NCI-H748 treated with DMSO at 0.1 percent for 48 hours (cell line): ENCODE results near the gene DSTYK.
"Not testable (repeated sequence)": the region's sequence is repeated elsewhere in the genome, so short reads cannot be mapped to it uniquely, and the experiment has no call there.

Experiments
- DNase-seq: peaks from one replicate; lab custom pipeline; 2025; lab: John Stamatoyannopoulos, UW

DSTYK gene

DNA sequence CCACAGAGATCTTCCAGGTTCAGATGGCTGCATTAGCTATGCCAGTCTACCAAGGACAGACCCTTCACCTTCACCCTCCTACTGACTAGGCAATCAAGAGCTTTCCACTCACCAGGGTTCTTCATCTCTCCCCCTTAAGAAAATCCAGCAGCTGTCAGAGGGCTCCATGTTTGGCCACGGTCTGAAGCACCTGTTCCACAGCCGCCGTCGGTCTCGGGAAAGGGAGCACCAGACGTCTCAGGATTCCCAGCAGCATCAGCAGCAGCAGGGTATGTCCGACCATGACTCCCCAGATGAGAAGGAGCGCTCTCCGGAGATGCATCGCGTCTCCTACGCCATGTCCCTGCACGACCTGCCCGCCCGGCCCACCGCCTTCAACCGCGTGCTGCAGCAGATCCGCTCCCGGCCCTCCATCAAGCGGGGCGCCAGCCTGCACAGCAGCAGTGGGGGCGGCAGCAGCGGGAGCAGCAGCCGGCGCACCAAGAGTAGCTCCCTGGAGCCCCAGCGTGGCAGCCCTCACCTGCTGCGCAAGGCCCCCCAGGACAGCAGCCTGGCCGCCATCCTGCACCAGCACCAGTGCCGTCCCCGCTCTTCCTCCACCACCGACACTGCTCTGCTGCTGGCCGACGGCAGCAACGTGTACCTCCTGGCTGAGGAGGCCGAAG is 30.0 kb upstream of the DSTYK start:
- DNase-seq, result no peak

DNA sequence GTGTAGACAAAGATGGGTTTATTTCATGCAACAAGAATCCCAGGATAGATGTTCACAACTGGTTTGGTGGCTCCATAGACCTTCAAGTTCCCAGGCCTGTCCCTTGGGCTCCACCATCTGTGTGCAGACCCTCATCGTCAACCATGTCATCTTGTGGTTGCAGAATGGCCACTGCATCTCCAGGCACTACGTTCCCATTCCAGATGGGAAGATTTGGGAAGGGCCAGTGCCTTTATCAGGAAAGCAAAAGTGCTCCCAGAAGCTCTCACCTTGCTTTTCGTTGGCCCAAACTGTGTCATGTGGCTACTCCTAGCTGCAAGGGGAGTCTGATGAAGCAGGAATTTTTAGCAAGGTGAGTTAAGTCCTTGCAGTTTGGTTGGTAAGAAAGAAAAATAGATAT is 29.1 kb upstream of the DSTYK start:
- no peak for DNase-seq

- DNase-seq, result no peak
These were observed 28.6 kb upstream of the DSTYK start for GRCh38 chr1:205240118-205240517.

DNA sequence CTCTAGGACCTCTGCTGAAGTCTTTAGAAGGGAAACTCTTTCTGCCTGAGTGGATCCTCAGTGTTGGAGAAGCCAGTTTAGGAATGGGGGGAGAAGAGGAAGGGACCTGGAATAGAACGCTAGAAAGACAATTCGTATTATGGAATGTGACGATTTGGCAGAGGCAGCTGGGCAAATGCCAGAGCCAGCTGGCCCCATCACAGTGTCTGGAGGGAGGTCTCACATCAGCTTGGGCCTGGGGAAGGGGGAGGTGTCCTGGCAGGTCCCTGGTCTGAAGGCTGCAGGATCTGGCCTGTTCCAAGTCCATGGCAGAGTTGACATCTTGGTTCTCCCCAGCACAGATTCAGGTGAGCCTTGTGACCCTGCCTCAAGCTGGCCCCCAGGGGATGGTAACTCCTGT is 27.6 kb upstream of the DSTYK start:
- no peak for DNase-seq

DNA sequence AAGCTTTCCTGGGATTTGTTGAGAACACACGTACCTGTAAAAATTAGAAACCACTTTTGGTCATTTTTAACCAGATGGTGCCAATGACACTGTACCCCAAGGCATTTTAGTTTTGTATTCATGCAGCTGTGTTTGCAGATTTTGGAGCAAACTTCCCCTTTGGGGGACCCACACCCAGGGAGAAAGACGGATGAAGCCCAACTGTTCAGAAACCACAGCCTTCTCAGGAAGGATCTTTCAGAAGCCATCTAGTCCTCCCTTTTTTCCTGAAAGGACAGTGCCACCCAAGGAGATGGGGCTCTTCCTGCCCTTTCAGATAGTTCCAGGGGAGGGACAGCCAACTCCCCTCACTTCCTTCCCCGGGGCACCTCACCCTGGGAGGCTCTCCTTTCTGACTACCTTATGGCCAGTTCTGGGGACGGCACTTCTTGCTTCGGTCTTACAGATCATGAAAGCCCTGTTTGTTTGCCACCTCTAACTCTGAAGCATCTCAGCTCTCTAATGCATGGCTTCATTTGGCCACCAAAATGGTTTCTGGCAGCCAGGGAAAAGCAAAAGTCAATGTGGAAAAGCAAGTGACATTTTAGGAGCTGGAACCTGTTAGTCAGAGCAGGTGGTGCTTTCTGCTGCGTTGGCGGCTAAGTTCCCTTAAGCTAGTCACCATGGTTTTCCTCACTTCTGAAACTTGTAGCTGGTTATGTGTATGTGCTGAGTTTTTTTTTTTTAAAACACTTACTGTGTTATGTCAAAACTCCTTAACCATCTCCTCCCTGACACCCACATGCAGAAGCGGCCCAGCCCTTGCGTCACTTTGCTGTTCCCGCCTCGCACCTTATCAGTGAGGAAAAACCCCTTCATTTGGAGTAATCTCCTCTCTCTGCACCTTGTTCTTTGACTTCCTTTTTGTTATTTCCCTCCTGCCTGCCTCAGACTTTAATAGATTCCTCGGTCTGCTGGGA is 26.3 kb upstream of the DSTYK start:
- DNase-seq, result no peak

- DNase-seq, result no peak
These were observed 25.5 kb upstream of the DSTYK start for GRCh38 chr1:205236951-205237475.

DNA sequence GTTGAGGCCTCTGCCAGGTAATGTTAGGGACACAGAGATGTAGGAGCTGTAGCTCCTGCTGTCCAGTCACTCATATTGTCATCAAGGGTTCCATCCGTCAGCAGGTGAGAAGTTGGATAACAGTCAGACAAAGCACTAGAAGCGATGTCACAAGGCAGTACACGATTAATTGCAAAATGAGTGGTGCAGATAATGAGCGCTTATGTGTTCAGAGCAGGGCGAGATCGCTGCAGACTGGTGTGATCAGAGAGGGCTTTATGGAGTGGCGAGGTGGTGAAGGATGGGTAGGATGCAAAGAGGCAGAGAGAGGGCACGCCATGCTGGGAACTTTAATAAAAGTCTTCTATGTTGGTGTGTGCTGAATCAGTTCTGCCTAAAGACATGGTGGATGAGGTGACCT is 25.0 kb upstream of the DSTYK start:
- no peak for DNase-seq

GRCh38 chr1:205235951-205236350 is 24.4 kb upstream of the DSTYK start:
- no peak for DNase-seq

DNA sequence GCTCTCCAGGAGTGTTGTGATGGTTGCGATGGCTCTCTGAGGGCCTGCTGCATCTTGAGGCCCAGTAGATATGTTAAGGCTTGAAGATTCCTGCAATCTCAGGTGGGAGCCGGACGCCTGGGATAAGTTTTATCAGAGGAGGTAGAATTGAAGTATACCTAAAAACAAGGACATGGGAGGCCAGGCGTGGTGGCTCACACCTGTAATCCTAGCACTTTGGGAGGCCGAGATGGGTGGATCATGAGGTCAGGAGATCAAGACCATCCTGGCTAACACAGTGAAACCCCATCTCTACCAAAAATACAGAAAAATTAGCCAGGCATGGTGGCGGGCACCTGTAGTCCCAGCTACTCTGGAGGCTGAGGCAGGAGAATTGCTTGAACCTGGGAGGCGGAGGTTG is 22.5 kb upstream of the DSTYK start:
- DNase-seq, result not testable (repeated sequence)

DNA sequence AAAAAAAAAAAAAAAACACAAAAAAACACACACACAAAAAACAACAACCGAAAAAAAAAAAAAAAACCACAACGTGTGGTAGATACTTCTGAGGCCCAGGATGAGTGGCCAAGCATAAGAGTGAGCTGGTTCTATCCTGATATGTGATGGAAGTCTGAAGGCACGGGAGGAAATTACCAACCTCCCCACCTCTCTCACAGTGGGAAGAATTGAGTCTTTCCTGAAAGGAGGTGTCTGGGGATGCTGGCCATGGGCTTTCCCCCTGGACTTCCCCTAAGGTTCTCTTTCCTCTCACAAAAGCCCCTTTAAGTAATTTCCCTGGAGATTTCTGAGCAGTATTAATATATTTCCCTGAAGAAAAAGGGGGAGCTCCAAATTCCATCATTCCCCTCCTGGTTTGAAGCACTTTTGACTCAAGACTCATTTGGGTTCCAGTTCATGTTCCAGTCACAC is 21.5 kb upstream of the DSTYK start:
- DNase-seq, result no peak

GRCh38 chr1:205232127-205232820 is 20.8 kb upstream of the DSTYK start:
- no peak for DNase-seq

- DNase-seq, result no peak
These were observed 19.5 kb upstream of the DSTYK start for GRCh38 chr1:205230982-205231381.

- DNase-seq, result no peak
These were observed 18.6 kb upstream of the DSTYK start for GRCh38 chr1:205229916-205230700.

DNA sequence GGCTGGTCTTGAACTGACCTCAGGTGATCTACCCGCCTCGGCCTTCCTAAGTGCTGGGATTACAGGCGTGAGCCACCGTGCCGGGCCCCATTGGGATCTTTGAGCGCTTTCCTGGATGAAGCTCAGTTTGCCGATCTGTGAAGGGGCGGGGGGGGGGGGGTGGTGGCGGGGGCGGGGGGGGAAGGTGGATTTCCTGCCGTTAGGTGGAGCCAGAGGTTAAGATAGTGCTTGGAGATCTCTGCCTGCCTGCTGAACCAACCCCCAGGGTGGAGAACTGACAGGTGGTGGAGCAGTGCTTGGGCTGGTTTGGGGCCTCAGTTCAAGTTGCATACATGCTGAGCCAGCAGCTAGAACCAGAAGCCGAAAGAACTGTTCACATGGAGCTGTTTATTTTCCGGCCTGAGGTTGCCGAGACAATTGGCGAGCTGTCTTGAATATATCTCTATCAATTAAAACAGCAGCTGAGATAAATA is 17.9 kb upstream of the DSTYK start:
- DNase-seq, result peak; percentile 49

- no peak for DNase-seq
These were observed 16.6 kb upstream of the DSTYK start for GRCh38 chr1:205228093-205228521.

DNA sequence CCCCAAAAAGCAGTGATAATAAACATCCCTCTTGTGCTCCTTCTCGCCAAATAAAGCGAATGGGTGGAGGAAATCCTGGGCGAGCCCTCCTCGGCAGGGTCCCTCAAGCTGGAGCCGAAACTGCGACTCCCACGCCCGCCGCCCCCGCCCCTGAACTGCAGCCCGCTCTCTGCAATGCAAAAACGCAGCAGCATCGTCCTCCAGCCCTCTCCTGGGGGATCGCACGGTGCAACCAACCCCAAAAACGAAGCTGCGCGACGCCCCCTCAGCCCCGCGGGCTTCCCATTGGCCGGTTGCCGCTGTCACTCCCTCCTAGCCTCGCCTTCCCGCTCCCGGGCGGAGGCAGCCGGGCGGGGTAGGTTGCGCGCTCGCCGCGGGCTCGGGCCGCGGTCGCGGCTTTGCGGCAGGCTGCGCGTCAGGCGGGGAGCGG is 16.1 kb upstream of the DSTYK start, which contains the start of gene TMCC2:
Gene TMCC2, plus strand, starts transcription at position 363 of the 430 bp plus-strand sequence. CDS start 619 bp downstream, outside the sequence.
- peak; percentile 80 for DNase-seq

DNA sequence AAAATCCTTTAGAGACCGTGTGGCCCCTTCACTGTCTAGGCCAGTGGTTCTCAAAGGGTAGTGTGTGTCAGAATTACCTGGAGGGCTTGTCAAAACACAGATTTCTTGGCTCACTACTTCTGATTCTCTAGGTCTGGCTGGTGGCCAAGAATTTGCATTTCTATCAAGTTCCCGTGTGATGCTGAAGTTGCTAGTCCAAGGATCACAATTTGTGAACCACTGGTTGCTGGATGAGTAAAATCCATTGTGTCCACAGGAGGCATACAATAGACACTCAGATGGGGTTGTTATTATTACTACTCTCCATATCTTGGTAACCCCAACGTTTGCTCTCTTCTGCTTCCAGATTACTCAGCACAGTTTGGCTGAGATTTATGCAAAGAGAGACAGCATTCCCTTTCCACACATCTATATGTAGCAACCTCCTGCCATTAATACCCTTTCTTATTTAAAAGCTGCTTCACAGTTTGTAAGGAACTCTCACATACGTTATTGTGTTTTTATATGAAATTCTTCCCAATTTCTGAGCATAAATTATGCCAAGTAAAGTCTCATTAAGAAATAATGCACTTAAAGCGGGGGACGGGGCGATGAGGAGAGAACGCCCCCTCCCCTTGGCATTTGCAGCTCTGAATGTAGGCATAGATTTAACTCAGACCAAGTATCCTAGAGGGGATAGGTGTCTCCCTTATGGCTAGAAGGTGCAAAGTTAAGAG is 15.5 kb upstream of the DSTYK start:
- DNase-seq, result no peak

DNA sequence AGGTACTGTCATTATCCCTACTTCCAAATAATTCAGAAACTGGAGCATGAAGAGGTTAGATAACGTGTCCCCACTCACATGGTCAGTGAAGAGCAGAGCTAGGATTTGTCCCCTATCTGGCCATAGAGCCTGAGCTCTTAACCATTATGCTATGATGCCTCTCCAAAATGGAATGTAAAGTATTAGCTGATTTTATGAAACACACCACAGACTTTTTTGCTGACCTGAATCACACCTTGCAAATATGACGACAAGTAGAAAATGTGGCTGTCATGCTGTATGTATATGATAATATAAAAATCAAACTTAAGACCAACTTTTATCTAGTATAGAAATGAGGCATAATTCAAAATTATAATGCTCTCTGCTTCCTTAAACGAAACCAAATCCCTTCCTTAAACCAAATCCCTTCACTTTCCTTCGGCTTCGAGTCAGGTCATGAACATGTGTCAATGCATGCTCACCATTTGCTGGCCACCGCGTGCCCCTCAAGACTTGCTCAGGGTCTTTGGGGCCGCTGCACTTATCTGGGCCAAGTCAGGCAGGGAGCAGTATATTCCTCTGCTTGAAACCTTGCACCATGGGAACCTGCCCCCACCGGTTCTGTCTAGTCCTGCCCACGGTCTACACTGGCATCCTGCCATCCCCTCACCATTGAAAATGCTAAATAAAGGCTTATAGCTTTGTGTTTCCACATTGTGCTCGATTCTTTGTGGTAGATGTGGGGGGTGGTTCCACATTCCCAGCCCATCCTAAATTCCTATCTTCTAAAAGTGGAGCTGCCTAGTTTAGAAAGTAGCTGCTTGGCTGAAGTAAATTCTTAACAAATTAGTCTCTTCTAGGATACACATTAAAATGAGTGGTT is 14.6 kb upstream of the DSTYK start:
- no peak for DNase-seq

DNA sequence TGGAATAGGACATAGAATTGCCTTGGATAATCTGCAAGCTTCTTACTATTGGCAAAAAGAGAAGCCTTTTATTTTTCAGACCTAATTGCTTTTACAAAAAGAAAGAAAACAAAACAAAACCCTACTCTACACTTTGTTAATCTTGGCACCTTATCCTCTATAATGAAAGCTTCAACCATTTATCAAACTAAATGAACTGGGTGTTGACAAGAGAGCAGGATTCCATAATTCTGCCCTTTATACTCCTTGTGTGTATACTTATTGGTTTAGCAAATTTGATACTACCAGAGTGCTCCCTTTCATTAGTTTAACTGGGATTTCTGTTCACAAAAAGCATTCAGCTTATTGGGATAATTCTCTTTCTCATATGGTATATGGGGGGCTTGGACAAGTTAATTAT is 13.2 kb upstream of the DSTYK start:
- no peak for DNase-seq

DNA sequence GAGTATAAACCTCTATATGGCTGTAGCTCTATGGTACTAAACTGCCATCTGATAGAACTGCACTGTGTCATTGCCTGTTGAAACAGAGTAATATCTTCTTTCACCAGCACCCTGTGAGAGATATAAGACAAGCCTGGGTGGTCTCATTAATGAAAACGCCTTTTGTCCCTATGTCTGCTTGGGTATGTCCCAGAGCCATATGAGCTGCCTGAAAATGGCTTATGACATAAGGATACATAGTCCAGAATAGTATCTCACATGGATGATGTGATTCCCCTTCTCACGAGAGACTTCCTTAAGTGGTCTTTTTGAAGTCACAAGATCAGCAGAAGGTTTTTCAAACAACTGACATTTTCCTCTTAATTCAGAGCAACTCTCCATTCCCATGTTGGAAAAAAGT is 8.9 kb upstream of the DSTYK start:
- DNase-seq, result no peak
